ENCODE results near the gene TAX1BP3.
"Not testable (repeated sequence)": the region's sequence is repeated elsewhere in the genome, so short reads cannot be mapped to it uniquely, and the experiment has no call there.

TAX1BP3 gene

GRCh38 chr17:3668279-3669084 is at the start of gene TAX1BP3, which contains the start of gene EMC6:
TSS of gene TAX1BP3 (minus strand) at chr17:3668578. CDS start at chr17:3668526, 52 bp downstream.
TSS of gene EMC6 (plus strand) at chr17:3668812. CDS start at chr17:3669147, 335 bp downstream.
- Histone ChIP-seq H3K27ac (ENCODE audit: low read length) (peak within 1 kb of the TSS; percentile 89), H3K9me3 (ENCODE audit: control insufficient read depth in 2 of 2, low read length in 2 of 2) (no peaks in the 10 kb centered on the region), H3K4me3 (ENCODE audit: low read length in 2 of 2) (peak within 1 kb of the TSS; percentile 90 to 91), H3K27me3 (ENCODE audit: control insufficient read depth in 1 of 2, insufficient read depth in 2 of 2, low read length in 2 of 2) (no peaks in the 10 kb centered on the region), H3K9ac (ENCODE audit: low read length in 2 of 2) (peak within 1 kb of the TSS; percentile 92 to 93), H3K36me3 (ENCODE audit: control insufficient read depth in 2 of 2, insufficient read depth in 2 of 2, low read length in 2 of 2) (peaks cover 8 to 11% of the 10 kb centered on the region in 2 donors), H3K4me1 (ENCODE audit: control insufficient read depth, insufficient read depth, low read length) (peaks cover 35% of the 10 kb centered on the region)

- H3K4me1 ChIP-seq (ENCODE audit: control insufficient read depth, insufficient read depth, low read length): no peaks in the 10 kb centered on the region
- H3K4me3 ChIP-seq (ENCODE audit: low read length in 2 of 2): no peak overlapping the region
- H3K27ac ChIP-seq (ENCODE audit: low read length): no peak overlapping the region
- H3K27me3 ChIP-seq (ENCODE audit: control insufficient read depth in 1 of 2, insufficient read depth in 2 of 2, low read length in 2 of 2): no peaks in the 10 kb centered on the region
- no peak overlapping the region for H3K9ac ChIP-seq (ENCODE audit: low read length in 2 of 2)
- peaks cover 35 to 40% of the 10 kb centered on the region in 2 donors for H3K36me3 ChIP-seq (ENCODE audit: control insufficient read depth in 2 of 2, insufficient read depth in 2 of 2, low read length in 2 of 2)
- no peaks in the 10 kb centered on the region for H3K9me3 ChIP-seq (ENCODE audit: control insufficient read depth in 2 of 2, low read length in 2 of 2)
Measured at GRCh38 chr17:3715296-3715695, 46.9 kb upstream of the TAX1BP3 start.

- Histone ChIP-seq H3K4me1 (ENCODE audit: control insufficient read depth, insufficient read depth, low read length) (no peaks in the 10 kb centered on the region), H3K27ac (ENCODE audit: low read length) (no peak overlapping the region), H3K4me3 (ENCODE audit: low read length in 2 of 2) (no peak overlapping the region), H3K27me3 (ENCODE audit: control insufficient read depth in 1 of 2, insufficient read depth in 2 of 2, low read length in 2 of 2) (no peaks in the 10 kb centered on the region), H3K36me3 (ENCODE audit: control insufficient read depth in 2 of 2, insufficient read depth in 2 of 2, low read length in 2 of 2) (peaks cover 28 to 29% of the 10 kb centered on the region in 2 donors), H3K9me3 (ENCODE audit: control insufficient read depth in 2 of 2, low read length in 2 of 2) (no peaks in the 10 kb centered on the region), H3K9ac (ENCODE audit: low read length in 2 of 2) (no peak overlapping the region)
Measured at GRCh38 chr17:3712811-3713463, 44.6 kb upstream of the TAX1BP3 start.

GRCh38 chr17:3710951-3711383 is 42.6 kb upstream of the TAX1BP3 start:
- H3K9me3 ChIP-seq (ENCODE audit: control insufficient read depth in 2 of 2, low read length in 2 of 2): no peaks in the 10 kb centered on the region
- H3K4me1 ChIP-seq (ENCODE audit: control insufficient read depth, insufficient read depth, low read length): no peaks in the 10 kb centered on the region
- H3K36me3 ChIP-seq (ENCODE audit: control insufficient read depth in 2 of 2, insufficient read depth in 2 of 2, low read length in 2 of 2): peaks cover 10 to 16% of the 10 kb centered on the region in 2 donors
- H3K27ac ChIP-seq (ENCODE audit: low read length): no peak overlapping the region
- H3K4me3 ChIP-seq (ENCODE audit: low read length in 2 of 2): no peak overlapping the region
- no peak overlapping the region for H3K9ac ChIP-seq (ENCODE audit: low read length in 2 of 2)
- H3K27me3 ChIP-seq (ENCODE audit: control insufficient read depth in 1 of 2, insufficient read depth in 2 of 2, low read length in 2 of 2): no peaks in the 10 kb centered on the region

- Histone ChIP-seq H3K36me3 (ENCODE audit: control insufficient read depth in 2 of 2, insufficient read depth in 2 of 2, low read length in 2 of 2) (peaks cover 0 to 7% of the 10 kb centered on the region in 2 donors), H3K27ac (ENCODE audit: low read length) (no peak overlapping the region), H3K4me1 (ENCODE audit: control insufficient read depth, insufficient read depth, low read length) (no peaks in the 10 kb centered on the region), H3K27me3 (ENCODE audit: control insufficient read depth in 1 of 2, insufficient read depth in 2 of 2, low read length in 2 of 2) (no peaks in the 10 kb centered on the region), H3K4me3 (ENCODE audit: low read length in 2 of 2) (no peak overlapping the region), H3K9ac (ENCODE audit: low read length in 2 of 2) (no peak overlapping the region), H3K9me3 (ENCODE audit: control insufficient read depth in 2 of 2, low read length in 2 of 2) (no peaks in the 10 kb centered on the region)
Measured at GRCh38 chr17:3708366-3708765, 40.0 kb upstream of the TAX1BP3 start.

- H3K27ac ChIP-seq (ENCODE audit: low read length); H3K9me3 ChIP-seq (ENCODE audit: control insufficient read depth in 2 of 2, low read length in 2 of 2); H3K9ac ChIP-seq (ENCODE audit: low read length in 2 of 2); H3K36me3 ChIP-seq (ENCODE audit: control insufficient read depth in 2 of 2, insufficient read depth in 2 of 2, low read length in 2 of 2); H3K4me3 ChIP-seq (ENCODE audit: low read length in 2 of 2); H3K4me1 ChIP-seq (ENCODE audit: control insufficient read depth, insufficient read depth, low read length); H3K27me3 ChIP-seq (ENCODE audit: control insufficient read depth in 1 of 2, insufficient read depth in 2 of 2, low read length in 2 of 2): not testable (repeated sequence)
Measured at GRCh38 chr17:3705718-3705984, 37.3 kb upstream of the TAX1BP3 start.

GRCh38 chr17:3704931-3705717 is 36.7 kb upstream of the TAX1BP3 start:
- Histone ChIP-seq H3K4me1 (ENCODE audit: control insufficient read depth, insufficient read depth, low read length) (no peaks in the 10 kb centered on the region), H3K9ac (ENCODE audit: low read length in 2 of 2) (no peak overlapping the region), H3K4me3 (ENCODE audit: low read length in 2 of 2) (no peak overlapping the region), H3K27ac (ENCODE audit: low read length) (no peak overlapping the region), H3K27me3 (ENCODE audit: control insufficient read depth in 1 of 2, insufficient read depth in 2 of 2, low read length in 2 of 2) (no peaks in the 10 kb centered on the region), H3K36me3 (ENCODE audit: control insufficient read depth in 2 of 2, insufficient read depth in 2 of 2, low read length in 2 of 2) (peaks cover 0 to 2% of the 10 kb centered on the region in 2 donors), H3K9me3 (ENCODE audit: control insufficient read depth in 2 of 2, low read length in 2 of 2) (no peaks in the 10 kb centered on the region)

GRCh38 chr17:3702041-3702539 is 33.7 kb upstream of the TAX1BP3 start:
- H3K9ac ChIP-seq (ENCODE audit: low read length in 2 of 2); H3K36me3 ChIP-seq (ENCODE audit: control insufficient read depth in 2 of 2, insufficient read depth in 2 of 2, low read length in 2 of 2): not testable (repeated sequence)

GRCh38 chr17:3699951-3700350 is 31.6 kb upstream of the TAX1BP3 start:
- H3K27me3 ChIP-seq (ENCODE audit: control insufficient read depth in 1 of 2, insufficient read depth in 2 of 2, low read length in 2 of 2): peaks cover 13 to 21% of the 10 kb centered on the region in 2 donors
- H3K9me3 ChIP-seq (ENCODE audit: control insufficient read depth in 2 of 2, low read length in 2 of 2): peaks cover 5 to 8% of the 10 kb centered on the region in 2 donors
- H3K4me1 ChIP-seq (ENCODE audit: control insufficient read depth, insufficient read depth, low read length): peaks cover 10% of the 10 kb centered on the region
- H3K4me3 ChIP-seq (ENCODE audit: low read length in 2 of 2): no peak overlapping the region
- no peak overlapping the region for H3K27ac ChIP-seq (ENCODE audit: low read length)
- no peak overlapping the region for H3K9ac ChIP-seq (ENCODE audit: low read length in 2 of 2)
- no peaks in the 10 kb centered on the region for H3K36me3 ChIP-seq (ENCODE audit: control insufficient read depth in 2 of 2, insufficient read depth in 2 of 2, low read length in 2 of 2)

More at GRCh38 chr17:3702041-3702539, 33.7 kb upstream of the TAX1BP3 start:
- not testable (repeated sequence) for H3K4me1 ChIP-seq (ENCODE audit: control insufficient read depth, insufficient read depth, low read length); H3K27me3 ChIP-seq (ENCODE audit: control insufficient read depth in 1 of 2, insufficient read depth in 2 of 2, low read length in 2 of 2); H3K9me3 ChIP-seq (ENCODE audit: control insufficient read depth in 2 of 2, low read length in 2 of 2); H3K27ac ChIP-seq (ENCODE audit: low read length); H3K4me3 ChIP-seq (ENCODE audit: low read length in 2 of 2)

- H3K27me3 ChIP-seq (ENCODE audit: control insufficient read depth in 1 of 2, insufficient read depth in 2 of 2, low read length in 2 of 2): peaks cover 22 to 36% of the 10 kb centered on the region in 2 donors
- peaks cover 10% of the 10 kb centered on the region for H3K4me1 ChIP-seq (ENCODE audit: control insufficient read depth, insufficient read depth, low read length)
- no peaks in the 10 kb centered on the region for H3K36me3 ChIP-seq (ENCODE audit: control insufficient read depth in 2 of 2, insufficient read depth in 2 of 2, low read length in 2 of 2)
- H3K9ac ChIP-seq (ENCODE audit: low read length in 2 of 2): no peak overlapping the region
- no peak overlapping the region for H3K4me3 ChIP-seq (ENCODE audit: low read length in 2 of 2)
- H3K9me3 ChIP-seq (ENCODE audit: control insufficient read depth in 2 of 2, low read length in 2 of 2): peaks cover 5 to 8% of the 10 kb centered on the region in 2 donors
- no peak overlapping the region for H3K27ac ChIP-seq (ENCODE audit: low read length)
Measured at GRCh38 chr17:3698139-3698538, 29.8 kb upstream of the TAX1BP3 start.
